ENCODE results near the gene DMXL1. TPM values are rescaled to one million over a fixed set of nuclear protein-coding genes. Genes with fewer than 3 reads are reported as not detected.

Gene DMXL1
- total RNA-seq, 1 donor from 2014 or later: 76.9 TPM

- intact Hi-C loops (cut with micrococcal nuclease): no loop called here
- peak overlapping the region; percentile 31 for H3K27ac Mint-ChIP-seq
- no peak for DNase-seq
- H3K9me3 Mint-ChIP-seq: no peaks in the 10 kb centered on the region
- H3K4me3 Mint-ChIP-seq: no peak overlapping the region
- H3K36me3 Mint-ChIP-seq (ENCODE audit: low read depth): peaks cover 51% of the 10 kb centered on the region
- peaks cover 25% of the 10 kb centered on the region for H3K4me1 Mint-ChIP-seq
- TF ChIP-seq CTCF (IDR thresholded peaks at IDR 0.05): no peak
- CTCF ChIA-PET: interaction anchor here (0.6 to 2.6 kb wide), 3 partner anchors 193 to 231 kb away, joined by 3 to 20 read pairs (median 11); partner anchors contain the start of gene DTWD2
- POLR2A ChIA-PET: interaction anchor here (0.5 to 0.7 kb wide), 4 partner anchors 142 to 203 kb away, joined by 3 to 6 read pairs (median 4); no protein-coding TSS in a partner anchor
- H3K27me3 Mint-ChIP-seq: no peaks in the 10 kb centered on the region
- no peak for ATAC-seq (ENCODE audit: low read depth)
Observed at GRCh38 chr5:119218830-119219782, 148.2 kb downstream of the DMXL1 start.

GRCh38 chr5:119220576-119221197 lies 149.8 kb downstream of the DMXL1 start:
- ATAC-seq (ENCODE audit: low read depth) (peak; percentile 97), DNase-seq (no peak)
- CTCF ChIA-PET: interaction anchor here (0.9 to 2.8 kb wide), 7 partner anchors 19 to 232 kb away, joined by 3 to 20 read pairs (median 4); partner anchors contain the start of genes DMXL1 and DTWD2
- peaks cover 25% of the 10 kb centered on the region for H3K4me1 Mint-ChIP-seq
- H3K36me3 Mint-ChIP-seq (ENCODE audit: low read depth): peaks cover 42% of the 10 kb centered on the region
- peak overlapping the region; percentile 47 for H3K27ac Mint-ChIP-seq
- H3K4me3 Mint-ChIP-seq: peak overlapping the region; percentile 4
- no peaks in the 10 kb centered on the region for H3K9me3 Mint-ChIP-seq
- intact Hi-C loops (cut with micrococcal nuclease): loop anchor here (1.0 to 2.0 kb wide), 5 partner anchors 30 to 232 kb away; partner anchors contain the start of gene DTWD2
- H3K27me3 Mint-ChIP-seq: no peaks in the 10 kb centered on the region
- POLR2A ChIA-PET: interaction anchor here (0.5 to 1.5 kb wide), 8 partner anchors 12 to 232 kb away, joined by 3 to 5 read pairs (median 3); partner anchors contain the start of gene DTWD2
- no peak for TF ChIP-seq CTCF (IDR thresholded peaks at IDR 0.05)

GRCh38 chr5:119221330-119221729 lies 150.4 kb downstream of the DMXL1 start:
- DNase-seq (no peak), ATAC-seq (ENCODE audit: low read depth) (no peak)
- Mint-ChIP-seq H3K4me3 (no peak overlapping the region), H3K27me3 (no peaks in the 10 kb centered on the region), H3K27ac (no peak overlapping the region), H3K4me1 (peaks cover 25% of the 10 kb centered on the region), H3K36me3 (ENCODE audit: low read depth) (peaks cover 45% of the 10 kb centered on the region), H3K9me3 (no peaks in the 10 kb centered on the region)
- ChIA-PET POLR2A (interaction anchor here (1.1 kb wide), 1 partner anchor 137 kb away, joined by 3 read pairs; no protein-coding TSS in a partner anchor), CTCF (interaction anchor here (1.5 to 2.8 kb wide), 4 partner anchors 151 to 233 kb away, joined by 3 to 20 read pairs (median 14); partner anchors contain the start of genes DMXL1 and DTWD2)
- intact Hi-C loops (cut with micrococcal nuclease): loop anchor here (2.0 kb wide), 3 partner anchors 31 to 199 kb away; no protein-coding TSS in a partner anchor
- no peak for TF ChIP-seq CTCF (IDR thresholded peaks at IDR 0.05)

GRCh38 chr5:119229950-119230349 lies 159.1 kb downstream of the DMXL1 start:
- ATAC-seq (ENCODE audit: low read depth) (no peak), DNase-seq (no peak)
- Mint-ChIP-seq H3K4me1 (no peaks in the 10 kb centered on the region), H3K36me3 (ENCODE audit: low read depth) (peaks cover 64% of the 10 kb centered on the region), H3K27ac (no peak overlapping the region), H3K27me3 (no peaks in the 10 kb centered on the region), H3K9me3 (no peaks in the 10 kb centered on the region), H3K4me3 (no peak overlapping the region)
- ChIA-PET CTCF (interaction anchor here (1.0 kb wide), 1 partner anchor 242 kb away, joined by 3 read pairs; the partner anchor contains the start of gene DTWD2), POLR2A (no interaction called here)
- no peak for TF ChIP-seq CTCF (IDR thresholded peaks at IDR 0.05)
- intact Hi-C loops (cut with micrococcal nuclease): no loop called here

Measured in activated B cell treated with CpG ODN at 0.5 μM for 24 hours (primary cell).